ENCODE measurements around the gene HOXC9.

DNA sequence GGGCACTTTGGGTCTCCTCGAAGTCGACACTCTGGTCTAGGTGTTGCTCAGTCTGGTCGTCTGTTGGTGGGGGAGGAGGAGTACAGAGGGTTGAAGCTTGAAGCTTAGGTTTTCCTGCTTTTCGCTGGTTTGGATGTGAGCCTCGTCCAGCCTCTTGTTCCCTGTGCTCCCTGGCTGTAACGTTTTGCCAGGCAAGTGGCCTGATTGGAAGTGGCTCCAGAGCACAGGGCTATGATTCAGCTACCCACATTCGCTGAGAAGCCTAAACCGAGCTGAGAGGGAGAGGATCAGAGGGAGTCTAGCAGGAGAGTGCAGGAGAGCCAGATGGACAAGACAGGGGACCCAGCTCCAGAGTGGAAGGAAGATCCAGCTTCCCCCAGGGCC lies 8.9 kb upstream of the HOXC9 start:
- TF ChIP-seq RBBP5 (IDR thresholded peaks at IDR 0.05; ENCODE audit: borderline replicate concordance, low read depth, low read length) (no peak), BACH1 (IDR thresholded peaks at IDR 0.05; ENCODE audit: low read length) (no peak), RFX5 (IDR thresholded peaks at IDR 0.05; ENCODE audit: borderline replicate concordance, low read depth, low read length) (no peak), POLR2A (IDR thresholded peaks at IDR 0.05; ENCODE audit: control extremely low read depth in 1 of 2, low read depth in 2 of 2, low read length in 2 of 2) (no peak), NANOG (IDR thresholded peaks at IDR 0.05; ENCODE audit: insufficient read depth, low read depth, low read length, poor library complexity, severe bottlenecking) (no peak), MAFK (IDR thresholded peaks at IDR 0.05; ENCODE audit: low read depth, low read length) (no peak), CHD2 (IDR thresholded peaks at IDR 0.05; ENCODE audit: low read length) (no peak), GABPA (IDR thresholded peaks at IDR 0.05; ENCODE audit: borderline replicate concordance, insufficient read depth, low read length) (no peak), EP300 (IDR thresholded peaks at IDR 0.05; ENCODE audit: borderline replicate concordance in 1 of 2, low read depth in 2 of 2, low read length in 2 of 2) (no peak), ASH2L (IDR thresholded peaks at IDR 0.05; ENCODE audit: low read length) (no peak)
- TF ChIP-seq, protein P1, sequence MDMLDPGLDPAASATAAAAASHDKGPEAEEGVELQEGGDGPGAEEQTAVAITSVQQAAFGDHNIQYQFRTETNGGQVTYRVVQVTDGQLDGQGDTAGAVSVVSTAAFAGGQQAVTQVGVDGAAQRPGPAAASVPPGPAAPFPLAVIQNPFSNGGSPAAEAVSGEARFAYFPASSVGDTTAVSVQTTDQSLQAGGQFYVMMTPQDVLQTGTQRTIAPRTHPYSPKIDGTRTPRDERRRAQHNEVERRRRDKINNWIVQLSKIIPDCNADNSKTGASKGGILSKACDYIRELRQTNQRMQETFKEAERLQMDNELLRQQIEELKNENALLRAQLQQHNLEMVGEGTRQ (IDR thresholded peaks at IDR 0.05; ENCODE audit: low read length), result no peak
- TF ChIP-seq, protein P2, sequence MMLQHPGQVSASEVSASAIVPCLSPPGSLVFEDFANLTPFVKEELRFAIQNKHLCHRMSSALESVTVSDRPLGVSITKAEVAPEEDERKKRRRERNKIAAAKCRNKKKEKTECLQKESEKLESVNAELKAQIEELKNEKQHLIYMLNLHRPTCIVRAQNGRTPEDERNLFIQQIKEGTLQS (IDR thresholded peaks at IDR 0.05; ENCODE audit: insufficient read depth, low read depth, low read length), result no peak
- TF ChIP-seq, protein P3, sequence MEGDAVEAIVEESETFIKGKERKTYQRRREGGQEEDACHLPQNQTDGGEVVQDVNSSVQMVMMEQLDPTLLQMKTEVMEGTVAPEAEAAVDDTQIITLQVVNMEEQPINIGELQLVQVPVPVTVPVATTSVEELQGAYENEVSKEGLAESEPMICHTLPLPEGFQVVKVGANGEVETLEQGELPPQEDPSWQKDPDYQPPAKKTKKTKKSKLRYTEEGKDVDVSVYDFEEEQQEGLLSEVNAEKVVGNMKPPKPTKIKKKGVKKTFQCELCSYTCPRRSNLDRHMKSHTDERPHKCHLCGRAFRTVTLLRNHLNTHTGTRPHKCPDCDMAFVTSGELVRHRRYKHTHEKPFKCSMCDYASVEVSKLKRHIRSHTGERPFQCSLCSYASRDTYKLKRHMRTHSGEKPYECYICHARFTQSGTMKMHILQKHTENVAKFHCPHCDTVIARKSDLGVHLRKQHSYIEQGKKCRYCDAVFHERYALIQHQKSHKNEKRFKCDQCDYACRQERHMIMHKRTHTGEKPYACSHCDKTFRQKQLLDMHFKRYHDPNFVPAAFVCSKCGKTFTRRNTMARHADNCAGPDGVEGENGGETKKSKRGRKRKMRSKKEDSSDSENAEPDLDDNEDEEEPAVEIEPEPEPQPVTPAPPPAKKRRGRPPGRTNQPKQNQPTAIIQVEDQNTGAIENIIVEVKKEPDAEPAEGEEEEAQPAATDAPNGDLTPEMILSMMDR (IDR thresholded peaks at IDR 0.05; ENCODE audit: control extremely low read depth in 1 of 3, insufficient read depth in 1 of 3, low read depth in 1 of 3, low read length in 3 of 3), result no peak
- TF ChIP-seq, protein P4, sequence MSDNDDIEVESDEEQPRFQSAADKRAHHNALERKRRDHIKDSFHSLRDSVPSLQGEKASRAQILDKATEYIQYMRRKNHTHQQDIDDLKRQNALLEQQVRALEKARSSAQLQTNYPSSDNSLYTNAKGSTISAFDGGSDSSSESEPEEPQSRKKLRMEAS (IDR thresholded peaks at IDR 0.05), result no peak
